ENCODE data around the gene AFG1L. TPM values are rescaled to one million over a fixed set of nuclear protein-coding genes. Genes with fewer than 3 reads are reported as not detected.

Gene AFG1L
- total RNA-seq, 1 experiment from 2014 or later = 7.2 TPM

- Mint-ChIP-seq H3K27me3 (ENCODE audit: insufficient read depth, unreplicated experiment) (no peaks in the 10 kb centered on the region), H3K4me3 (ENCODE audit: unreplicated experiment) (no peak overlapping the region), H3K4me1 (ENCODE audit: low read depth, unreplicated experiment) (no peaks in the 10 kb centered on the region), H3K27ac (ENCODE audit: unreplicated experiment) (no peak overlapping the region), H3K9me3 (ENCODE audit: unreplicated experiment) (no peaks in the 10 kb centered on the region), H3K36me3 (ENCODE audit: insufficient read depth, unreplicated experiment) (no peaks in the 10 kb centered on the region)
- TF ChIP-seq, protein P1, sequence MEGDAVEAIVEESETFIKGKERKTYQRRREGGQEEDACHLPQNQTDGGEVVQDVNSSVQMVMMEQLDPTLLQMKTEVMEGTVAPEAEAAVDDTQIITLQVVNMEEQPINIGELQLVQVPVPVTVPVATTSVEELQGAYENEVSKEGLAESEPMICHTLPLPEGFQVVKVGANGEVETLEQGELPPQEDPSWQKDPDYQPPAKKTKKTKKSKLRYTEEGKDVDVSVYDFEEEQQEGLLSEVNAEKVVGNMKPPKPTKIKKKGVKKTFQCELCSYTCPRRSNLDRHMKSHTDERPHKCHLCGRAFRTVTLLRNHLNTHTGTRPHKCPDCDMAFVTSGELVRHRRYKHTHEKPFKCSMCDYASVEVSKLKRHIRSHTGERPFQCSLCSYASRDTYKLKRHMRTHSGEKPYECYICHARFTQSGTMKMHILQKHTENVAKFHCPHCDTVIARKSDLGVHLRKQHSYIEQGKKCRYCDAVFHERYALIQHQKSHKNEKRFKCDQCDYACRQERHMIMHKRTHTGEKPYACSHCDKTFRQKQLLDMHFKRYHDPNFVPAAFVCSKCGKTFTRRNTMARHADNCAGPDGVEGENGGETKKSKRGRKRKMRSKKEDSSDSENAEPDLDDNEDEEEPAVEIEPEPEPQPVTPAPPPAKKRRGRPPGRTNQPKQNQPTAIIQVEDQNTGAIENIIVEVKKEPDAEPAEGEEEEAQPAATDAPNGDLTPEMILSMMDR (IDR thresholded peaks at IDR 0.05; ENCODE audit: insufficient read depth in 1 of 2, low read depth in 1 of 2, low read length in 1 of 2, severe bottlenecking in 1 of 2, unreplicated experiment in 1 of 2) = no peak
- H3K9me3 ChIP-seq = no peaks in the 10 kb centered on the region
- no peaks in the 10 kb centered on the region for H3K27me3 ChIP-seq (replicated peaks; ENCODE audit: control insufficient read depth, insufficient read depth, low read length)
- ChIA-PET CTCF (no interaction called here), POLR2A (no interaction called here)
- no peaks in the 10 kb centered on the region for H3K36me3 ChIP-seq (ENCODE audit: control insufficient read depth, insufficient read depth, low read length)
- no TSS peak for BruUV-seq (replicated peaks)
- intact Hi-C loops (cut with micrococcal nuclease; ENCODE audit: unreplicated experiment) = no loop called here
- peaks cover 10% of the 10 kb centered on the region; the same call in 1 of the 2 replicates for H3K4me1 ChIP-seq
- DNase-seq = peak in 1 of 2 experiments; percentile 3
- no peak overlapping the region for H3K4me3 ChIP-seq (ENCODE audit: low read depth, low read length)
Observed at GRCh38 chr6:108350528-108350927, 55.7 kb downstream of the AFG1L start.

DNA sequence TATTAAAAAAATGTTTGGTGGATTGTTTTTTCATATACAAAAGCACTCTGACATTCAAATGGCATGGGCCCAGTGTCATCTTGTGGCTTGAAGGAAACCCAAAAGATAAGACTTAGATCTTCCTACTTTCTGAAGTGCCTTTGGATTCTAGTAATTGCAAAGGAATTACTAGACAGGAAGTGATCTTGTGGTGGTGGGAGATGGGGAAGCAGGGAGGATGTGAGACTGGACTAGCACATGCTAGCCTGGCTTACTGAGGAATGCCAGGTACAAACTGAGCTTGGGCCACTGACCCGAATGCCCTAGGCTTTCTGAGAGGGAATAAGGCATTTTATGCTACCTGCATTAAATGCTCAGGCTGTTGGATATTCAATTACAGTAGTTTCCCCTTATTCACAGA, 59.0 kb downstream of the AFG1L start:
- Mint-ChIP-seq H3K4me3 (ENCODE audit: unreplicated experiment) (no peak overlapping the region), H3K27ac (ENCODE audit: unreplicated experiment) (no peak overlapping the region), H3K9me3 (ENCODE audit: unreplicated experiment) (no peaks in the 10 kb centered on the region), H3K27me3 (ENCODE audit: insufficient read depth, unreplicated experiment) (no peaks in the 10 kb centered on the region), H3K4me1 (ENCODE audit: low read depth, unreplicated experiment) (no peaks in the 10 kb centered on the region), H3K36me3 (ENCODE audit: insufficient read depth, unreplicated experiment) (peaks cover 5% of the 10 kb centered on the region)
- H3K27me3 ChIP-seq (replicated peaks; ENCODE audit: control insufficient read depth, insufficient read depth, low read length) = no peaks in the 10 kb centered on the region
- H3K4me3 ChIP-seq (ENCODE audit: low read depth, low read length) = no peak overlapping the region
- no peaks in the 10 kb centered on the region for H3K9me3 ChIP-seq
- peaks cover 10% of the 10 kb centered on the region for H3K4me1 ChIP-seq
- TF ChIP-seq, protein P1 (IDR thresholded peaks at IDR 0.05; ENCODE audit: insufficient read depth in 1 of 2, low read depth in 1 of 2, low read length in 1 of 2, severe bottlenecking in 1 of 2, unreplicated experiment in 1 of 2) = no peak
- no peaks in the 10 kb centered on the region for H3K36me3 ChIP-seq (ENCODE audit: control insufficient read depth, insufficient read depth, low read length)
- intact Hi-C loops (cut with micrococcal nuclease; ENCODE audit: unreplicated experiment) = no loop called here
- DNase-seq = no peak
- no TSS peak for BruUV-seq (replicated peaks)
- ChIA-PET CTCF (no interaction called here), POLR2A (no interaction called here)

DNA sequence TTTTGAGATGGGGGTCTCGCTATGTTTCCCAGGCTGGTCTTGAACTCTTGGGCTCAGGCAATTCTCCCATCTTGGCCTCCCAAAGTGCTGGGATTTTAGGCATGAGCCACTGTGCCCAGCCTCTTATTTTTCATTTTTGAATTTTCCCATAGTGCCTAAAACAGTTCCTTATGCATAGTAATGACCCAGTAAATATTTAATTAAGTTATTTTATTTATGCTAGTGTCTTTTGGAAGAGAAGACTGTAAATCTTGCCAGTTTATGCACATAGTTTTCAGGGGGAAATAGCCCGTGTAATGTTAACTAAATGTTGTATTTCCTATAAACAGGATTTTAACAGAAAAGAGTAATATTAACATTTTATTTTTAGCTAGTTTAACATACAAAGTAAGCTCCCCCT, 60.3 kb downstream of the AFG1L start:
- DNase-seq = no peak
- ChIA-PET POLR2A (no interaction called here), CTCF (no interaction called here)
- TF ChIP-seq, protein P1 (IDR thresholded peaks at IDR 0.05; ENCODE audit: insufficient read depth in 1 of 2, low read depth in 1 of 2, low read length in 1 of 2, severe bottlenecking in 1 of 2, unreplicated experiment in 1 of 2) = no peak
- Mint-ChIP-seq H3K4me1 (ENCODE audit: low read depth, unreplicated experiment) (no peaks in the 10 kb centered on the region), H3K36me3 (ENCODE audit: insufficient read depth, unreplicated experiment) (peaks cover 5% of the 10 kb centered on the region), H3K27ac (ENCODE audit: unreplicated experiment) (no peak overlapping the region), H3K27me3 (ENCODE audit: insufficient read depth, unreplicated experiment) (no peaks in the 10 kb centered on the region), H3K9me3 (ENCODE audit: unreplicated experiment) (no peaks in the 10 kb centered on the region), H3K4me3 (ENCODE audit: unreplicated experiment) (no peak overlapping the region)
- no peaks in the 10 kb centered on the region for H3K36me3 ChIP-seq (ENCODE audit: control insufficient read depth, insufficient read depth, low read length)
- intact Hi-C loops (cut with micrococcal nuclease; ENCODE audit: unreplicated experiment) = no loop called here
- no TSS peak for BruUV-seq (replicated peaks)
- H3K9me3 ChIP-seq = no peaks in the 10 kb centered on the region
- H3K4me1 ChIP-seq = peaks cover 10% of the 10 kb centered on the region
- no peak overlapping the region for H3K4me3 ChIP-seq (ENCODE audit: low read depth, low read length)
- no peaks in the 10 kb centered on the region for H3K27me3 ChIP-seq (replicated peaks; ENCODE audit: control insufficient read depth, insufficient read depth, low read length)
